Measurements from ENCODE around the gene BGLAP. TPM values are rescaled to one million over a fixed set of nuclear protein-coding genes. Genes with fewer than 3 reads are reported as not detected.

Gene BGLAP
- polyA plus RNA-seq, 1 experiment = 0.12 TPM

DNA sequence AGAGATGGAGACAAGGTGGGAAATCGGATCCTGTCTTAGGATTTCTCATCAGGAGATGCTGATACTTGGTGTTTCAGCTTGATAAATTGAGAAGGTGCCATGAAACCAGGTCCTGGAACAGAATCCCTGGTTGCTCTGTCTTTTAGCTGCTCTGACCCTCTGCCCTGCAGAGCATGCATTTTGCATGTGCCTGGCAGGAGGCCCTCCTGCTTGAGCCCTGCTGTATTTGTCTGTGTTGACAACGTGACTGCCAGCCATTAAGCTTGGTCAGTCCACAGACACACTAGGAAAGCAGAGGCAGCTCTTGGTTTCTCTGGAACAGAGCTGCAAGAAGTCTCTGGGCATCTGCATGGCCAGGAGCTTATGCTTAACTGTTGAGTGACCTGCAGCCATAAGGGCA lies 45.5 kb upstream of the BGLAP start:
- TF ChIP-seq, protein P1, sequence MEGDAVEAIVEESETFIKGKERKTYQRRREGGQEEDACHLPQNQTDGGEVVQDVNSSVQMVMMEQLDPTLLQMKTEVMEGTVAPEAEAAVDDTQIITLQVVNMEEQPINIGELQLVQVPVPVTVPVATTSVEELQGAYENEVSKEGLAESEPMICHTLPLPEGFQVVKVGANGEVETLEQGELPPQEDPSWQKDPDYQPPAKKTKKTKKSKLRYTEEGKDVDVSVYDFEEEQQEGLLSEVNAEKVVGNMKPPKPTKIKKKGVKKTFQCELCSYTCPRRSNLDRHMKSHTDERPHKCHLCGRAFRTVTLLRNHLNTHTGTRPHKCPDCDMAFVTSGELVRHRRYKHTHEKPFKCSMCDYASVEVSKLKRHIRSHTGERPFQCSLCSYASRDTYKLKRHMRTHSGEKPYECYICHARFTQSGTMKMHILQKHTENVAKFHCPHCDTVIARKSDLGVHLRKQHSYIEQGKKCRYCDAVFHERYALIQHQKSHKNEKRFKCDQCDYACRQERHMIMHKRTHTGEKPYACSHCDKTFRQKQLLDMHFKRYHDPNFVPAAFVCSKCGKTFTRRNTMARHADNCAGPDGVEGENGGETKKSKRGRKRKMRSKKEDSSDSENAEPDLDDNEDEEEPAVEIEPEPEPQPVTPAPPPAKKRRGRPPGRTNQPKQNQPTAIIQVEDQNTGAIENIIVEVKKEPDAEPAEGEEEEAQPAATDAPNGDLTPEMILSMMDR (IDR thresholded peaks at IDR 0.05; ENCODE audit: low read depth, low read length) = no peak
- DNase-seq (ENCODE audit: low read depth, low spot score) = no peak
- no peak overlapping the region for H3K4me3 ChIP-seq (ENCODE audit: low read depth, low read length)
- H3K9me3 ChIP-seq (ENCODE audit: control insufficient read depth, insufficient read depth, low read length) = no peaks in the 10 kb centered on the region
- CTCF ChIA-PET = interaction anchor here (1.2 kb wide), 1 partner anchor 10 kb away, joined by 3 read pairs; no protein-coding TSS in a partner anchor
- POLR2A ChIA-PET = no interaction called here
- H3K27me3 ChIP-seq (ENCODE audit: control insufficient read depth, insufficient read depth, low read length) = no peaks in the 10 kb centered on the region
- no peak overlapping the region for H3K27ac ChIP-seq (ENCODE audit: low read depth, low read length)

DNA sequence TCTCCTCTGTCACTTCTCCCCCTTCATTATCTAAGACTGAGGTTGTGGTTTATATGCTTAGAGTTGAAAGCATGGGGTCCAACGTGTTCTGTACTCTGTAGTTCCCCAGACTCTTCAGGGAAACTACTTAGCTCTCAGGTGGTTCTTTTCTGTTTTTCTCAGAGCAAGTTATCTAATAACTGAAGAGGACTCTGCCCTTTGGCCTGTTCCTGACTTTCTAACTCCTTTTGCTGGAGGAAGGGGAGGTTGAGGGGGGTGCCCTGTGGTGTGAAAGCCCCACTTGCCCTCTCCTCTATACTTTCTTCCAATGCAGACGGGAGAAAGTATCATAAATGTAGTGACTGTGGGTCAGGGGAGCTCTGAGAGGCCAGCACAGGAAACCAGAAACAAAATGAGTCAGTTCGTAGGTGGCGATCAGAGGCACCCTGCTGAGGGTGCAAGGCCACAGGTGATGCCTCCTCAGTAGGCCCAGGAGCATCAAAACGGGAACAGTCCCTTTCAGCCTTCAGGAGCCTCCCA lies 43.1 kb upstream of the BGLAP start:
- CTCF ChIA-PET = interaction anchor here (1.2 to 1.3 kb wide), 2 partner anchors 14 to 26 kb away, joined by 6 to 7 read pairs; partner anchors contain the start of gene PMF1
- H3K4me3 ChIP-seq (ENCODE audit: low read depth, low read length) = no peak overlapping the region
- TF ChIP-seq, protein P1 (IDR thresholded peaks at IDR 0.05; ENCODE audit: low read depth, low read length) = no peak
- POLR2A ChIA-PET = no interaction called here
- no peak for DNase-seq (ENCODE audit: low read depth, low spot score)
- H3K27me3 ChIP-seq (ENCODE audit: control insufficient read depth, insufficient read depth, low read length) = no peaks in the 10 kb centered on the region
- no peak overlapping the region for H3K27ac ChIP-seq (ENCODE audit: low read depth, low read length)
- no peaks in the 10 kb centered on the region for H3K9me3 ChIP-seq (ENCODE audit: control insufficient read depth, insufficient read depth, low read length)

DNA sequence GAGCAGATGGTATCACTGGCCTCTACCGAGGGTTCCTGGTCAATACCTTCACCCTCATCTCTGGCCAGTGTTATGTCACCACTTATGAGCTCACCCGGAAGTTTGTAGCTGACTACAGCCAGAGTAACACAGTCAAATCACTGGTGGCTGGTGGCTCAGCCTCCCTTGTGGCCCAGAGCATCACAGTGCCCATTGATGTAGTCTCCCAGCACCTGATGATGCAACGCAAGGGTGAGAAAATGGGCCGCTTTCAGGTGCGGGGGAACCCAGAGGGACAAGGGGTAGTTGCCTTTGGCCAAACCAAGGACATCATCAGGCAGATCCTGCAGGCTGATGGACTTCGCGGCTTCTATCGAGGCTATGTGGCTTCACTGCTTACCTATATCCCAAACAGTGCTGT lies 41.9 kb upstream of the BGLAP start:
- ChIA-PET POLR2A (no interaction called here), CTCF (interaction anchor here (0.6 kb wide), 1 partner anchor 64 kb away, joined by 4 read pairs; no protein-coding TSS in a partner anchor)
- Histone ChIP-seq H3K27ac (ENCODE audit: low read depth, low read length) (no peak overlapping the region), H3K9me3 (ENCODE audit: control insufficient read depth, insufficient read depth, low read length) (no peaks in the 10 kb centered on the region), H3K4me3 (ENCODE audit: low read depth, low read length) (no peak overlapping the region), H3K27me3 (ENCODE audit: control insufficient read depth, insufficient read depth, low read length) (no peaks in the 10 kb centered on the region)
- no peak for DNase-seq (ENCODE audit: low read depth, low spot score)
- TF ChIP-seq, protein P1 (IDR thresholded peaks at IDR 0.05; ENCODE audit: low read depth, low read length) = no peak

DNA sequence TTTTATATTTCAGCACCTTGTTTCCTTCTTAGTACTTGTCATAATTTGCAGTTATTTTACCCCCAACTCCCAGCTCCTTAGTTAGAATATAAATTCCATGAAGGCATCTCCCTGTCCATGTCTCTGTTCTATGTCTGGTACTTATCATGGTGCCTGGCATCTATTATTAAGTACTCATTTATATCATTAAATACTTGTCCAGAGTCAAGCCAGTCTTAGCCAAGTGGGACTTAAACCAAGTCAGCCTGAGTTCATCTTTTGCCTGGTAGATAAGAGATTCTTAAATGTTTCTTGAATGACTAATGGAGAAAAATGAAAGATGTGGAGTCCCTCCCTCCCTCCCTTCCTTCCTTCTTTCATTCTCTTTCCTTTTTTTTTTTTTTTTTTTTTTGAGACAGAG lies 38.7 kb upstream of the BGLAP start:
- TF ChIP-seq, protein P1 (IDR thresholded peaks at IDR 0.05; ENCODE audit: low read depth, low read length) = no peak
- no peaks in the 10 kb centered on the region for H3K27me3 ChIP-seq (ENCODE audit: control insufficient read depth, insufficient read depth, low read length)
- DNase-seq (ENCODE audit: low read depth, low spot score) = no peak
- H3K9me3 ChIP-seq (ENCODE audit: control insufficient read depth, insufficient read depth, low read length) = no peaks in the 10 kb centered on the region
- H3K4me3 ChIP-seq (ENCODE audit: low read depth, low read length) = no peak overlapping the region
- POLR2A ChIA-PET = interaction anchor here (1.8 kb wide), 1 partner anchor 10 kb away, joined by 5 read pairs; the partner anchor contains the start of gene PMF1
- no peak overlapping the region for H3K27ac ChIP-seq (ENCODE audit: low read depth, low read length)
- CTCF ChIA-PET = interaction anchor here (1.0 kb wide), 1 partner anchor 9 kb away, joined by 3 read pairs; the partner anchor contains the start of gene SLC25A44

DNA sequence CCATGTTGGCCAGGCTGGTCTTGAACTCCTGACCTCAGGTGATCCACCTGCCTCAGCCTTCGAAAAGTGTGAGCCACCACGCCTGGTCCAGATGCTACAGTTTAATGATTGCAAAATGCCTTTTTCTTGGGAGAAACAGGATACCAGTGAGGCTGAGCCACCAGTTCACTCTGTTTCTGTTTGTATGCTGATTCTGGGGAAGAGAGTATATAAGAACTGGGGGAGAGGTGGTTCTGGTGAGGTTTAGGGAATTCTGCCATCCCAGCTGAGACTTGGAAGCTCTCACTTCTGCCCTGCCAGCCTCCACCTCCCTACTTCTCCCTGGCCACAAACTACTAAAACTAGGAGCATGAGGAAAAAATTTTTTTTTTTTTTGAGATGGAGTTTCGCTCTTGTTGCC lies 37.3 kb upstream of the BGLAP start:
- Histone ChIP-seq H3K27ac (ENCODE audit: low read depth, low read length) (no peak overlapping the region), H3K4me3 (ENCODE audit: low read depth, low read length) (no peak overlapping the region), H3K9me3 (ENCODE audit: control insufficient read depth, insufficient read depth, low read length) (no peaks in the 10 kb centered on the region), H3K27me3 (ENCODE audit: control insufficient read depth, insufficient read depth, low read length) (no peaks in the 10 kb centered on the region)
- ChIA-PET CTCF (interaction anchor here (0.9 kb wide), 1 partner anchor 21 kb away, joined by 7 read pairs; no protein-coding TSS in a partner anchor), POLR2A (interaction anchor here (1.8 kb wide), 1 partner anchor 8 kb away, joined by 5 read pairs; the partner anchor contains the start of gene PMF1)
- TF ChIP-seq, protein P1 (IDR thresholded peaks at IDR 0.05; ENCODE audit: low read depth, low read length) = no peak
- DNase-seq (ENCODE audit: low read depth, low spot score) = no peak

All from AG04450 (cell line).